ENCODE results near the gene CBR3.
A peak's percentile ranks its signal among the peaks of the same experiment; 100 is the strongest.
"Not testable (repeated sequence)": the region's sequence is repeated elsewhere in the genome, so short reads cannot be mapped to it uniquely, and the experiment has no call there.

Gene CBR3

GRCh38 chr21:36117286-36117741 is 17.6 kb upstream of the CBR3 start:
- DNase-seq (ENCODE audit: low read depth in 3 of 3): no peak

GRCh38 chr21:36120304-36120888 is 14.5 kb upstream of the CBR3 start:
- DNase-seq (ENCODE audit: low read depth in 3 of 3): no peak

- DNase-seq (ENCODE audit: low read depth in 3 of 3): no peak
Observed at GRCh38 chr21:36122977-36123376, 11.9 kb upstream of the CBR3 start.

- no peak for DNase-seq (ENCODE audit: low read depth in 3 of 3)
Observed at GRCh38 chr21:36124395-36124794, 10.5 kb upstream of the CBR3 start.

GRCh38 chr21:36125512-36126207 is 9.2 kb upstream of the CBR3 start:
- peak in 1 of 3 experiments; percentile 49 for DNase-seq (ENCODE audit: low read depth in 3 of 3)

GRCh38 chr21:36126208-36126565 is 8.7 kb upstream of the CBR3 start:
- DNase-seq (ENCODE audit: low read depth in 3 of 3): no peak

GRCh38 chr21:36126621-36127110 is 8.2 kb upstream of the CBR3 start:
- DNase-seq (ENCODE audit: low read depth in 3 of 3): no peak

GRCh38 chr21:36127250-36127904 is 7.5 kb upstream of the CBR3 start:
- no peak for DNase-seq (ENCODE audit: low read depth in 3 of 3)

- DNase-seq (ENCODE audit: low read depth in 3 of 3): no peak
Observed at GRCh38 chr21:36127977-36128376, 6.9 kb upstream of the CBR3 start.

GRCh38 chr21:36129219-36129618 is 5.7 kb upstream of the CBR3 start:
- DNase-seq (ENCODE audit: low read depth in 3 of 3): no peak

GRCh38 chr21:36130414-36130762 is 4.5 kb upstream of the CBR3 start:
- not testable (repeated sequence) for DNase-seq (ENCODE audit: low read depth in 3 of 3)

GRCh38 chr21:36130839-36131238 is 4.0 kb upstream of the CBR3 start:
- DNase-seq (ENCODE audit: low read depth in 3 of 3): not testable (repeated sequence)

GRCh38 chr21:36132696-36133095 is 2.2 kb upstream of the CBR3 start:
- no peak for DNase-seq (ENCODE audit: low read depth in 3 of 3)

- DNase-seq (ENCODE audit: low read depth in 3 of 3): peak in 1 of 3 experiments; percentile 59
Observed at GRCh38 chr21:36135391-36136102, 668 bp downstream of the CBR3 start.

- not testable (repeated sequence) for DNase-seq (ENCODE audit: low read depth in 3 of 3)
Observed at GRCh38 chr21:36139791-36140190, 4.9 kb downstream of the CBR3 start.

- peak; percentile 71 to 88 (median 77) for DNase-seq (ENCODE audit: low read depth in 3 of 3)
Observed at GRCh38 chr21:36141513-36141925, 6.6 kb downstream of the CBR3 start.

- not testable (repeated sequence) for DNase-seq (ENCODE audit: low read depth in 3 of 3)
Observed at GRCh38 chr21:36144233-36144632, 9.4 kb downstream of the CBR3 start.

GRCh38 chr21:36145259-36145658 is 10.4 kb downstream of the CBR3 start:
- DNase-seq (ENCODE audit: low read depth in 3 of 3): no peak

GRCh38 chr21:36147911-36148310 is 13.0 kb downstream of the CBR3 start:
- DNase-seq (ENCODE audit: low read depth in 3 of 3): no peak

- no peak for DNase-seq (ENCODE audit: low read depth in 3 of 3)
Observed at GRCh38 chr21:36148886-36149285, 14.0 kb downstream of the CBR3 start.

GRCh38 chr21:36149788-36150711 is 15.2 kb downstream of the CBR3 start:
- DNase-seq (ENCODE audit: low read depth in 3 of 3): no peak
